Right ventricle myocardium superior (tissue), 1 donor: Measurements from ENCODE around the gene MAGEA2B. TPM values are rescaled to one million over a fixed set of nuclear protein-coding genes. Genes with fewer than 3 reads are reported as not detected.
"Not testable (repeated sequence)": the region's sequence is repeated elsewhere in the genome, so short reads cannot be mapped to it uniquely, and the experiment has no call there.

Experiments used
- ATAC-seq: fragments of 200-7000 bp; cut with Tn5 transposase; one replicate; pipeline ENCODE4 v1.9.1; 2020; ENCODE audit warnings: mild to moderate bottlenecking; ENCODE audit not compliant: poor library complexity
- DNase-seq: peaks from one replicate; pipeline ENCODE4 v3.0.0-alpha.2; 2020
- intact Hi-C: fragments of 100-400 bp; cut with DNase I; formaldehyde crosslinking; loops from one replicate; pipeline ENCODE4 v1.11.2; 2022
- long read RNA-seq: library from polyadenylated mRNA; unstranded; transcript quantifications from one replicate; pipeline ENCODE4 v2.0.0, GENCODE V29; 2021
- total RNA-seq: library from RNA; stranded (reverse); fragmentation: NEBNext Ultra II Directional; extraction: Animal tissue kit (Norgen Biotek cat#: 25700); gene quantifications from one replicate; pipeline ENCODE4 v1.2.1, GENCODE V29; 2021
- donor health status: DM: no; HTN: yes; CAD: no; lungs with severe emphysema.

Gene MAGEA2B, protein sequence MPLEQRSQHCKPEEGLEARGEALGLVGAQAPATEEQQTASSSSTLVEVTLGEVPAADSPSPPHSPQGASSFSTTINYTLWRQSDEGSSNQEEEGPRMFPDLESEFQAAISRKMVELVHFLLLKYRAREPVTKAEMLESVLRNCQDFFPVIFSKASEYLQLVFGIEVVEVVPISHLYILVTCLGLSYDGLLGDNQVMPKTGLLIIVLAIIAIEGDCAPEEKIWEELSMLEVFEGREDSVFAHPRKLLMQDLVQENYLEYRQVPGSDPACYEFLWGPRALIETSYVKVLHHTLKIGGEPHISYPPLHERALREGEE
- not detected for total RNA-seq
- long read RNA-seq: 0 reads

- intact Hi-C loops, ATAC-seq, DNase-seq: not testable (repeated sequence)
Measured at GRCh38 chrX:152713815-152714787, at the start of gene MAGEA2B. Gene MAGEA2B, plus strand, starts transcription at chrX:152714628. Its CDS starts 2,479 bp downstream, at chrX:152717107.

DNA sequence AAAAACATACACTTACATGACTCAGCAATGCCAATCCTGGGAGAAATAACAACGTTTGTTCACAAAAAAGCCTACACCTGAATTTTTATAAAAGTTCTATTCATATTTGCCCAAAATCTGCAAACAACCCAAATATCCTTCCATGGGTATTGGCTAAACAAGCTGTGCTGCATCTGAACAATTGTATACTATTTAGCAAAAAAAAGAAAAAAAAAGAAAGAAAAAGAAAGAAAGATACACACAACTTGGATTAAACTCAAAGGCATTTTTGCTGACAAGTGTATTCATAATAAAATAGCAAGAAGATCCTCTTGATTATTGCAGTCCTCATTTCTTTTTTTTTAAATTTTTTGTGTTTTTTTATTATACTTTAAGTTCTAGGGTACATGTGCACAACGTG, 40.3 kb upstream of the MAGEA2B start:
- ATAC-seq: no peak
- no peak for DNase-seq
- intact Hi-C loops: no loop called here

DNA sequence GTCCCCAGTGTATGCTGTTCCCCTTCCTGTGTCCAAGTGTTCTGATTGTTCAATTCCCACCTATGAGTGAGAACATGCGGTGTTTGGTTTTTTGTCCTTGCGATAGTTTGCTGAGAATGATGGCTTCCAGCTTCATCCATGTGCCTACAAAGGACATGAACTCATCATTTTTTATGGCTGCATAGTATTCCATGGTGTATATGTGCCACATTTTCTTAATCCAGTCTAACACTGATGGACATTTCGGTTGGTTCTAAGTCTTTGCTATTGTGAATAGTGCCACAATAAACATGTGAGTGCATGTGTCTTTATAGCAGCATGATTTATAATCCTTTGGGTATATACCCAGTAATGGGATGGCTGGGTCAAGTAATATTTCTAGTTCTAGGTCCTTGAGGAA, 39.8 kb upstream of the MAGEA2B start:
- ATAC-seq, intact Hi-C loops, DNase-seq: not testable (repeated sequence)

- DNase-seq, ATAC-seq, intact Hi-C loops: not testable (repeated sequence)
Measured at GRCh38 chrX:152681012-152681411, 33.4 kb upstream of the MAGEA2B start.

DNA sequence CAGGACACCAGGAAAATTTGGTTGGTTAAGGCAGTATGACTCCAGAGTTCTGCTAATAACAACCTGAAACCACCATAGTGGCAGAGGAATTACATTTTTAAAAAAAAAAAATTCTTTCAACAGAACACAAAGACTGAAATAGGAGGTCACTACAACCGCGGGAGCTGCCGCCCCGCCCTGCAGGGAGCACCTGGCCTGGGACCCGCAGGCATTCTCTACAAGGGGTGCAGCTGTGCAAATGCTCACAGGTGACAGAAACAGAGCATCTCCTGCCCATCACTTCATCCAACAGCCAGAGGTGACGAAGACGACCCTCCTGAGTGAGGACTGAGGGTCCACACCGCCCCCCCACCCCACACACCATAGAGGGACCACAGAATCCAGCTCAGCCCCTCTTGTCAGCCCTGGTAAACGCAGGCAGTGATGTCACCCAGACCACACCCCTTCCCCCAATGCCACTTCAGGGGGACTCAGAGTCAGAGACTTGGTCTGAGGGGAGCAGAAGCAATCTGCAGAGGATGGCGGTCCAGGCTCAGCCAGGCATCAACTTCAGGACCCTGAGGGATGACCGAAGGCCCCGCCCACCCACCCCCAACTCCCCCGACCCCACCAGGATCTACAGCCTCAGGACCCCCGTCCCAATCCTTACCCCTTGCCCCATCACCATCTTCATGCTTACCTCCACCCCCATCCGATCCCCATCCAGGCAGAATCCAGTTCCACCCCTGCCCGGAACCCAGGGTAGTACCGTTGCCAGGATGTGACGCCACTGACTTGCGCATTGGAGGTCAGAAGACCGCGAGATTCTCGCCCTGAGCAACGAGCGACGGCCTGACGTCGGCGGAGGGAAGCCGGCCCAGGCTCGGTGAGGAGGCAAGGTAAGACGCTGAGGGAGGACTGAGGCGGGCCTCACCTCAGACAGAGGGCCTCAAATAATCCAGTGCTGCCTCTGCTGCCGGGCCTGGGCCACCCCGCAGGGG, 16.2 kb upstream of the MAGEA2B start, which contains the start of gene MAGEA3:
TSS of gene MAGEA3 (plus strand) at position 843 of the 980 bp plus-strand sequence. CDS start 2,039 bp downstream, outside the sequence.
- DNase-seq, ATAC-seq, intact Hi-C loops: not testable (repeated sequence)

DNA sequence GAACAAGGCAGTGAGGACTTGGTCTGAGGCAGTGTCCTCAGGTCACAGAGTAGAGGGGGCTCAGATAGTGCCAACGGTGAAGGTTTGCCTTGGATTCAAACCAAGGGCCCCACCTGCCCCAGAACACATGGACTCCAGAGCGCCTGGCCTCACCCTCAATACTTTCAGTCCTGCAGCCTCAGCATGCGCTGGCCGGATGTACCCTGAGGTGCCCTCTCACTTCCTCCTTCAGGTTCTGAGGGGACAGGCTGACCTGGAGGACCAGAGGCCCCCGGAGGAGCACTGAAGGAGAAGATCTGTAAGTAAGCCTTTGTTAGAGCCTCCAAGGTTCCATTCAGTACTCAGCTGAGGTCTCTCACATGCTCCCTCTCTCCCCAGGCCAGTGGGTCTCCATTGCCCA, 14.0 kb upstream of the MAGEA2B start:
- DNase-seq, intact Hi-C loops, ATAC-seq: not testable (repeated sequence)

GRCh38 chrX:152706500-152706899, 7.9 kb upstream of the MAGEA2B start:
- DNase-seq, intact Hi-C loops: not testable (repeated sequence)
- peak; percentile 71 for ATAC-seq

DNA sequence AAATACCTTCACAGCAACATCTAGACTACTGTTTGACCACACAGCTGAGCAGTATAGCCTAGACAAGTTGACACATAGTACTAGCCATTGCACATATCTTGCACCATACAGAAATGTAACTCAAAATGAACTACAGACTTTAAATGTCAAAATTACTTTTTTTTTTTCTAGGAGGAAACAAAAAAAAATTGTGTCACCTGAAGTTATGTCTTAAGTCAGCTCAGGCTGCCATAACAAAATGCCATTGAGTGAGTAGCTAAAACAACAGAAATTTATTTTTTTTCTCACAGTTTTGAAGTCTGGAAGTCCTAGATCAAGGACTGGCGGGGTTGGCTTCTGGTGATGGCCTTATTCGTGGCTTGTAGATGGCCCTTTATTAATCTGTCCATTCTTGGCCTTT, 5.3 kb upstream of the MAGEA2B start, which contains the start of gene CSAG2:
TSS of gene CSAG2 (minus strand) at position 101 of the 400 bp plus-strand sequence. CDS start 161 bp downstream, outside the sequence.
- DNase-seq, intact Hi-C loops, ATAC-seq: not testable (repeated sequence)

DNA sequence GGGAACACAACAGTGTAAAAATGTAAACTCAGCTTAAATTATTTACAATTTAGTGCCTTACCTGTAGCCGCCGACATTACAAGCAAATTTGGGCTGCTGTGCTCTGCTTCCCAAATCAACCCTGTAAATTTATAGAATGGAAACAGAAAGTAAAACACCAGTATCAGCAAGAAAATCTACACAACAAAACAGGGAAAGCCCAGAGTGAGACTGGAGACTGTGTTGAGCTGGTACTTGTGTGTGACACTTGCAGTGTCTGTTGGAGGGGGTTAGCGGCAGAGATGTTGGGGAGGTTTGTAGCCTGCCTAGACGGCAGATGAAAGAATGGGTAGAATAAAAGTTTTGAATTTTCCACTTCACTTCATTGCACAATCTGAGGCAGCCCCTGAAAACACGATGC, 1.2 kb upstream of the MAGEA2B start:
- DNase-seq, ATAC-seq, intact Hi-C loops: not testable (repeated sequence)

DNA sequence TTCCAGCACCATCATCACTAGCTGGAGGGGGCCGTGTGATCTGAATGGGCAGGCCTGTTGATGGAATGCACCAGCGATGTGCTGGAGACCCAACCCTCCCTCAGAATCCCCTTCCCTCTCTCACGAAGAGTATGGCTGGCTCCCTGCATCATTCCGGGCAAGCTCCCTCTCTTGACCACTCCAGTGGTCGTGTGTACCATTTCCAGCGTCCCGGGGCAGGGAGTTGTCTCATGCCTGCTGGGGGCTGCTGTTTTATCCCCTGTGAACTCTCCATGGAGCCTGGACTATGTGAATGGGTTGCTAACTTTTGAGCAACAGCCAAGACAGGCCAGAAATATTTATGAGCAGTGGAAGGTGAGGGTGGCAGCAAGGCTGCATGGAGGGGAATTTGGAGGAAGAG, 11.0 kb downstream of the MAGEA2B start:
- ATAC-seq (no peak), DNase-seq (no peak)
- intact Hi-C loops: no loop called here

DNA sequence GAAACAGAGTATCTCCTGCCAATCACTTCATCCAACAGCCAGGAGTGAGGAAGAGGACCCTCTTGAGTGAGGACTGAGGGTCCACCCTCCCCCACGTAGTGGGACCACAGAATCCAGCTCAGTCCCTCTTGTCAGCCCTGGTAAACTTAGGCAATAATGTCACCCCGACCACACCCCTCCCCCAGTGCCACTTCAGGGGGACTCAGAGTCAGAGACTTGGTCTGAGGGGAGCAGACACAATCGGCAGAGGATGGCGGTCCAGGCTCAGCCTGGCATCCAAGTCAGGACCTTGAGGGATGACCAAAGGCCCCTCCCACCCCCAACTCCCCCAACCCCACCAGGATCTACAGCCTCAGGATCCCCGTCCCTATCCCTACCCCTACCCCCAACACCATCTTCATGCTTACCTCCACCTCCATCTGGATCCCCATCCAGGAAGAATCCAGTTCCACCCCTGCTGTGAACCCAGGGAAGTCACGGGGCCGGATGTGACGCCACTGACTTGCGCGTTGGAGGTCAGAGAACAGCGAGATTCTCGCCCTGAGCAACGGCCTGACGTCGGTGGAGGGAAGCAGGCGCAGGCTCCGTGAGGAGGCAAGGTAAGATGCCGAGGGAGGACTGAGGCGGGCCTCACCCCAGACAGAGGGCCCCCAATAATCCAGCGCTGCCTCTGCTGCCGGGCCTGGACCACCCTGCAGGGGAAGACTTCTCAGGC, 19.0 kb downstream of the MAGEA2B start, which contains the start of the genes CSAG1 and MAGEA12:
TSS of gene CSAG1 (minus strand) at position 461 of the 715 bp plus-strand sequence. CDS start 1,261 bp downstream, outside the sequence.
TSS of gene MAGEA12 (plus strand) at position 497 of the 715 bp plus-strand sequence. CDS start 2,405 bp downstream, outside the sequence.
- DNase-seq (no peak), ATAC-seq (no peak)
- intact Hi-C loops: no loop called here

DNA sequence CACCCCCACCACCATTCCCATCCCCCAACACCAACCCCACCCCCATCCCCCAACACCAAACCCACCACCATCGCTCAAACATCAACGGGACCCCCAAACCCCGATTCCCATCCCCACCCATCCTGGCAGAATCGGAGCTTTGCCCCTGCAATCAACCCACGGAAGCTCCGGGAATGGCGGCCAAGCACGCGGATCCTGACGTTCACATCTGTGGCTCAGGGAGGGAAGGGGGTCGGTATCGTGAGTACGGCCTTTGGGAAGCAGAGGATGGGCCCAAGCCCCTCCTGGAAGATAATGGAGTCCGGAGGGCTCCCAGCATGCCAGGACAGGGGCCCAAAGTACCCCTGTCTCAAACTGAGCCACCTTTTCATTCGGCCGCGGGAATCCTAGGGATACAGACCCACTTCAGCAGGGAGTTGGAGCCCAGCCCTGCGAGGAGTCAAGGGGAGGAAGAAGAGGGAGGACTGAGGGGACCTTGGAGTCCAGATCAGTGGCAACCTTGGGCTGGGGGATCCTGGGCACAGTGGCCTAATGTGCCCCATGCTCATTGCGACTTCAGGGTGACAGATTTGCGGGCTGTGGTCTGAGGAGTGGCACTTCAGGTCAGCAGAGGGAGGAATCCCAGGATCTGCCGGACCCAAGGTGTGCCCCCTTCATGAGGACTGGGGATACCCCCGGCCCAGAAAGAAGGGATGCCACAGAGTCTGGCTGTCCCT, 19.9 kb downstream of the MAGEA2B start:
- intact Hi-C loops, ATAC-seq, DNase-seq: not testable (repeated sequence)

DNA sequence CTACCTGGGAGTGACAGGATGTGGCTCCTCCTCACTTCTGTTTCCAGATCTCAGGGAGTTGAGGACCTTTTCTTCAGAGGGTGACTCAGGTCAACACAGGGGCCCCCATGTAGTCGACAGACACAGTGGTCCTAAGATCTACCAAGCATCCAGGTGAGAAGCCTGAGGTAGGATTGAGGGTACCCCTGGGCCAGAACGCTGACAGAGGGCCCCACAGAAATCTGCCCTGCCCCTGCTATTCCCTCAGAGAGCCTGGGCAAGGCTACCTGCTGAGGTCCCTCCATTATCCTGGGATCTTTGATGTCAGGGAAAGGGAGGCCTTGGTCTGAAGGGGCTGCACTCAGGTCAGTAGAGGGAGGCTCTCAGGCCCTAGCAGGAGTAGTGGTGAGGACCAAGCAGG, 20.7 kb downstream of the MAGEA2B start:
- ATAC-seq (no peak), DNase-seq (no peak)
- intact Hi-C loops: no loop called here

DNA sequence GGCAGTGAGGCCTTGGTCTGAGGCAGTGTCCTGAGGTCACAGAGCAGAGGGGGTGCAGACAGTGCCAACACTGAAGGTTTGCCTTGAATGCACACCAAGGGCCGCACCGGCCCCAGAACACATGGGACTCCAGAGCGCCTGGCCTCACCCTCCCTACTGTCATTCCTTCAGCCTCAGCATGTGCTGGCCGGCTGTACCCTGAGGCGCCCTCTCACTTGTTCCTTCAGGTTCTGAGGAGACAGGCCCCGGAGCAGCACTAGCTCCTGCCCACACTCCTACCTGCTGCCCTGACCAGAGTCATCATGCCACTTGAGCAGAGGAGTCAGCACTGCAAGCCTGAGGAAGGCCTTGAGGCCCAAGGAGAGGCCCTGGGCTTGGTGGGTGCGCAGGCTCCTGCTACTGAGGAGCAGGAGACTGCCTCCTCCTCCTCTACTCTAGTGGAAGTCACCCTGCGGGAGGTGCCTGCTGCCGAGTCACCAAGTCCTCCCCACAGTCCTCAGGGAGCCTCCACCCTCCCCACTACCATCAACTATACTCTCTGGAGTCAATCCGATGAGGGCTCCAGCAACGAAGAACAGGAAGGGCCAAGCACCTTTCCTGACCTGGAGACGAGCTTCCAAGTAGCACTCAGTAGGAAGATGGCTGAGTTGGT, 21.6 kb downstream of the MAGEA2B start:
- intact Hi-C loops: no loop called here
- DNase-seq (no peak), ATAC-seq (no peak)

DNA sequence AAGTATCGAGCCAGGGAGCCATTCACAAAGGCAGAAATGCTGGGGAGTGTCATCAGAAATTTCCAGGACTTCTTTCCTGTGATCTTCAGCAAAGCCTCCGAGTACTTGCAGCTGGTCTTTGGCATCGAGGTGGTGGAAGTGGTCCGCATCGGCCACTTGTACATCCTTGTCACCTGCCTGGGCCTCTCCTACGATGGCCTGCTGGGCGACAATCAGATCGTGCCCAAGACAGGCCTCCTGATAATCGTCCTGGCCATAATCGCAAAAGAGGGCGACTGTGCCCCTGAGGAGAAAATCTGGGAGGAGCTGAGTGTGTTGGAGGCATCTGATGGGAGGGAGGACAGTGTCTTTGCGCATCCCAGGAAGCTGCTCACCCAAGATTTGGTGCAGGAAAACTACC, 22.1 kb downstream of the MAGEA2B start:
- ATAC-seq: not testable (repeated sequence)

DNA sequence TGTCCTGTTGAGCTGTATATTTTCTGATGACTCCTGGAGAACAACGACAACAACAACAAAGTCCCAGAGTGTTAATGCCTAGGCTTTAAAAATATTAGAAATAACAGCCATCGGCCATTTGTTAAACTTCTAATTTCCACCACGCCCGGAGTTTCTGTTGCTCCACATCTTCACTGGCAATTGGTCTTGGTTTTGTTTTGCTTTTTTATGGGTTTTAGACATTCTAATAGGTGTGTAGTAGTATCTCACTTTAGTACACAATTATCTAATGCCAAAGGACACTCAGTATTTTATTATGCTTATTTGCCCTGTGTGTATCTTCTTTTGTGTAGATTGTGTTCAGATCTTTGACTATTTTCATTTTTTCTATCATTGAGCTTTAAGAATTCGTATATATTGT, 24.1 kb downstream of the MAGEA2B start:
- intact Hi-C loops: no loop called here
- ATAC-seq: no peak
- DNase-seq: no peak

More for the DNA sequence above, 22.1 kb downstream of the MAGEA2B start:
- DNase-seq, intact Hi-C loops: not testable (repeated sequence)
